D341Med (cell line): Measurements from ENCODE around the gene RGS18.
"Not testable (repeated sequence)": the region's sequence is repeated elsewhere in the genome, so short reads cannot be mapped to it uniquely, and the experiment has no call there.

Experiments used
- DNase-seq: peaks from one replicate; pipeline ENCODE4 v3.0.0; 2012; ENCODE audit warnings: low spot score

Gene RGS18, protein sequence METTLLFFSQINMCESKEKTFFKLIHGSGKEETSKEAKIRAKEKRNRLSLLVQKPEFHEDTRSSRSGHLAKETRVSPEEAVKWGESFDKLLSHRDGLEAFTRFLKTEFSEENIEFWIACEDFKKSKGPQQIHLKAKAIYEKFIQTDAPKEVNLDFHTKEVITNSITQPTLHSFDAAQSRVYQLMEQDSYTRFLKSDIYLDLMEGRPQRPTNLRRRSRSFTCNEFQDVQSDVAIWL

DNA sequence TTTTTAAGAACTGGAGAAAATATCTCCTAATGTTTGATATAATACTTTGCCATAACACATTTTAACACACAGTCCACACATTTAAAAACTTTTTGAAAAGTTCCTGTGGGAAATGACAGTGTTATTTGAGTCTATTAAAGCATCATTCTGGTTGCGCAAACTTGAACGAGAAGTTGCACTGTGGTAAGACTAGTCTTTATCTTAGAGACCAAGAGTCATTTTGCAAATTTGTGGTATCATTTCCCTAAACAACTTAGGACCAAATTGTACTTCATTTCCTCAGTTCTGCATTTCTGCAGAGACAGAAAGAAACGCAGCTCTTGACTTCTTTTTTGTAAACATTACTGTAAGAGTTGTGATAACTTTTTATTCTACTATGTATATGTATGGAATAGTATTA, at the start of gene RGS18:
RGS18 (plus strand) TSS at position 282 of the 400 bp plus-strand sequence. CDS start 176 bp downstream, outside the sequence.
- DNase-seq: no peak

DNA sequence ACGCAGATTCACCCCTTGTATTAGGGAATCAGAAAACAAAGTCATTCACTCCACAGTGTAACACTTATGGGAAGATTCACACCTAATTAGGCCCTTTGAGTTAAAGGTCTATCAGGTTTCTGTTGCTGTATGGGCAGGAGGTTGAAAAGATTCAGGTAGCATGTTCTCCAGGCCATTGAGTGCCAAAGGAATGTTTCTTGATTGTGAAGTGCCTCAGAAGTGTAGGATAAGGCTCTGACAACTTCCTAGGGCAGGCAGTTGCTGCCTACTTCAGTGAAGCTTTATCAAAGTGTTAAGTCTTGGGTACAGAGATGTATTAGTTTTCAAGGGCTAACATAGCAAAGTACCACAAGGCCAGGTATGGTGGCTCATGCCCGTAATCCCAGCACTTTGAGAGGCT, 48.7 kb upstream of the RGS18 start:
- DNase-seq: no peak

DNA sequence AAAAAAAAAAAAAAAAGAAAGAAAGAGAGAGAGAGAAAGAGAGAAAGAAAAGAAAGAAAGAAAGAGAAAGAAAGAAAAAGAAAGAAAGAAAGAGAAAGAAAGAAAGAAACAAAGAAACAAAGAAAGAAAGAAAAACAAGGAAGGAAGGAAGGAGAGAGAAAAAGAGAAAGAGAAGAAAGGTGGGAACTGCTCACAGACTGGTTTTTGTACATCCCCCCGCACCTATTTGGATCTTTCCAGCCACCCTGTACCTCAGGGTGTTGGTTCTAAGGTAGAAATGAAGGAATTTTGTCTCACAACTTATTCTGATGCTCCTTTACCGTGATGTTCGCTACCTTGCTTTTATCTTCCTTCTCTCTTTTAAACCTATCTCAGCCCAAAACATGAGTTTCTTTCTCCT, 43.3 kb upstream of the RGS18 start:
- DNase-seq: no peak

DNA sequence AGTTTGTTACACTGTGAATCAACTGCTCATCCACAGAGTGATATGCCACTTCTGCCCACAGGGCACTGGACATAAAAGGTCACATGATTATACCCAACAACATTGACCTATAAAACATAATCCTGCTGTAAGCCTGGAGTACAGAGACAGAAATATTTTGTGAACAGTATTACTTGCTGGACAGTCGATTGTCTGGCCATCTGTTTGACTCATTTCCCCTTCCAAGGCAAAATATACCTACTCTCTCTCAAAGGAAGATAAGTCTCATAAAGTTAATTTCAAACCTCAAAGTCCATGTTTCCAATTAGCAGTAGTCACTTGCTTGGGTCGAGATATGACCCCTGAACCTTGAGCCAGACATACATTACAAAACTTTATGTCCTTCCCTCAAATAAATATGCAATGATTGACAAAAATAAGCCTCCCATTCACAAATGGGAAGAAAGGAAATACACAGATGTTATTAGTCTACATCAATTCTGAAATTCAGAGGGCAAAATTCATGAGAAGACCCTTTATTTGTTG, 39.3 kb upstream of the RGS18 start:
- DNase-seq: no peak

DNA sequence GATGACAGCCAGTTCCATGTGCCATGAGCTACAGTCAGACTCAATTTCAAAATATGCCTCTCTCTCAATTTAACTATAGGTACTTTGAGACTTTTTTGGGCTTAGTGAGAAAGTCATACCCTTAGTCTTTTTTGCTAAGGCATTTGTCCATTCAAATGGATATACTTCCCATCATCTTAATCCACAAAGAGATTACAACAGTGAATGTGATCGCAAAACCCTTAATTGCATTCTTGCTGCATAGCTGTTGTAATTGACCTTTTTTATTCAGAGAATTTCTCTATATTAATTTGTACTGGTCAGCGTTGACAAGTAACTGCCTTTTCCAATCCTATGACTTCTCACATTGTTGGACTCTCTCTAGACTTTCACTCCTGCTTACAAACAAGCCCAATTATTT, 38.6 kb upstream of the RGS18 start:
- no peak for DNase-seq

DNA sequence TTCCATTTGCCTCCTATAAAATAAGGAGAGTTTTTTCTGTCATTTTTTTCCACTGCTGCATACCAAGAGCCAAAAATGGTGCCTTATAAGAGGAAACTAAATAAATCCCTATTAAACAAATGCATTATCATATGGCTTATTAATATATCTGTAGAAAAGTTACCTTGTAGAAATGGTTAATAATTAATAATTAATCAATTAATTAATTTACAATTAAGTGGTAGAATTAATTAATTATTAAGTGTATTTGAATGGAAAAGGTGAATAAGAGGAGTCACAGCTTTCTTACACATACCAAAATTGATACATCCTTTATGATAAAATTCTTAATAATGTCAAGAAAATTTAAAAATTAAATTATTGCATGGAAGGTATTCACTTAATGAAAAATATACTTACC, 35.6 kb upstream of the RGS18 start:
- DNase-seq: no peak

DNA sequence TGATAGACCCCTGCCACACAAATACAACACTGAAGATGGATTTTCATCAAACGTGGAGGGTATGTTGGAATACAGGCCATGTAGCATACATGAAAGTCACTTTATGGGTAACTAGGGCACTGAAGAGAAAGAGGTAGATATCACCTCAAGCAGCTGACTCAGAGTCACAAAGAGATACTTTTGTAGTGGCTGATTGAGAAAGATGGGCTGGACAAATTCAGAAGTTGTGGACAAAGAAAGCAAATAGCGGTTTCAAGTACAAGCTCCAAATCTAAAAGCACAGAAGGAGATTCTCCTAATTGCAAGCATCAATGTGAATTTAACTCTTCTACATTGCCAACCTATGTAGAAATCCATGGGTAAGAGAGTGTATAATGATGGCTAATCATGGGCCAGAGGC, 35.0 kb upstream of the RGS18 start:
- no peak for DNase-seq

DNA sequence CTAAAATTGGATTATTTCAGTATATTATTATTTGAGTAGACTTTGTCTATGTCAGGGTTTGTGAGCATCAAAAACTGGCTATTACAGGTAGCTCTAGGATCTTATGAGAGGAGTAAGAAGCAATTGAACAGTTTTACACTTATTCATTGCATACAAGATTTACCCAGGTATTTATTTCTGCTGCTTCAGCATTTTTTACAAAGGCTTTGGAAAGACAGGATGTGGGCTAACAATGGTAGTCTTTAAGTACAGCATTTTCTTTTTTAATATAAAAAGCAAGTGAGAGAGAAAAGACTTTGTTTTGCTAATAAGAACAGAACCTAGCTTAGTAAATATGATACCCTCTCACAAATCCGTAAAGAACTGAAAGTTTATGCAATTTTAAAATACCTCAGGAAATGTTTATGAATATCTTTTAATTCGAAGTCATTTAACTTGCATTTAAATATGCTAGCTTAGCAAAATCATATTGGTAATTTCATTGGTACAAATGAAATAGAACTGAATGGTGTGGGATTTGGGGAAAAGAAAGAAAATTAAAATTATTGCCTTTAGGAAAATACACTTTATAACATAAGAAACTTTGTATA, 32.1 kb upstream of the RGS18 start:
- DNase-seq: no peak

DNA sequence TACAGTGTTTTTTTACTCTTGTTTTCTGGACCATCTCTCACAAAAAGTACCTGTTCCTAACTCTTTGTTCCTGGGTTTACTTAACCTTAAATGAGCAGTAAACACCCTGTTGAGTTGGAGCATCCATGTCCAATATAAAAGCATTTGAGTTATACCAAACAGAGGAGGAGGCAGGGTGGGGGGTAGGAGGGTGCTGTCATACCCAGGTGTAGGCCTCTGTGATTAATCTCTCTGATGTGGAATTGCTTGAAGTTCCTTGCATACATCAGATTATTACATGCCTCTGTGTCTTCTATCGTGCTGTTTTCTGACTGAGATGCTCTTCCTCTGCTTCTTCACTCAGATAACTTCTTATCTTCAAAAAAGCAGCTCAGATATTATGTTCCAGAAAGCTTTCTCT, 28.1 kb upstream of the RGS18 start:
- DNase-seq: no peak

DNA sequence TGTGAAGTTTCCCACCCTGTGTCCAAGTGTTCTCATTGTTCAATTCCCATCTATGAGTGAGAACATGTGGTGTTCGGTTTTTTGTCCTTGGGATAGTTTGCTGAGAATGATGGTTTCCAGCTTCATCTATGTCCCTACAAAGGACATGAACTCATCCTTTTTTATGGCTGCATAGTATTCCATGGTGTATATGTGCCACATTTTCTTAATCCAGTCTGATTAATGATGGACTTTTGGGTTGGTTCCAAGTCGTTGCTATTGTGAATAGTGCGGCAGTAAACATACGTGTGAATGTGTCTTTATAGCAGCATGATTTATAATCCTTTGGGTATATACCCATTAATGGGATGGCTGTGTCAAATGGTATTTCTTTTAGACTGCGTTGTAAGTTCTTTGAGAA, 27.4 kb upstream of the RGS18 start:
- DNase-seq: not testable (repeated sequence)

DNA sequence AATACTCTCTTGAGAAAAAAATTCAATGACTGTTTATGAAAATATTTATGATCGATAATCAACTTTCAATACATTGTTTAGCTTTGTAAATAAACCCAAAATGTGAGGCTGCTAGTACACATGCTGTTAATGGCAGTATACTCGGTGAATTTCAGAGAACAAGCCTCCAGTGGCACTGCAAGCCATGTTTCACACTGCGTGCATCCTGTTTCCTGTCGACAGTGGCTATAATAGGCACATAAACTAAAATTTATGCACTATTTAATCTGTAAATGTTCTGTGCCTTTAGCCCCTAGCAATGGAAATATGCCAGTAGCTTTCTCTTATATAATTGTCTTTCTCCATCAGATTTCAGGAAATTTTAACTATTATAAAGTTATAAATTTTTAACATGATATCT, 26.3 kb upstream of the RGS18 start:
- DNase-seq: no peak

DNA sequence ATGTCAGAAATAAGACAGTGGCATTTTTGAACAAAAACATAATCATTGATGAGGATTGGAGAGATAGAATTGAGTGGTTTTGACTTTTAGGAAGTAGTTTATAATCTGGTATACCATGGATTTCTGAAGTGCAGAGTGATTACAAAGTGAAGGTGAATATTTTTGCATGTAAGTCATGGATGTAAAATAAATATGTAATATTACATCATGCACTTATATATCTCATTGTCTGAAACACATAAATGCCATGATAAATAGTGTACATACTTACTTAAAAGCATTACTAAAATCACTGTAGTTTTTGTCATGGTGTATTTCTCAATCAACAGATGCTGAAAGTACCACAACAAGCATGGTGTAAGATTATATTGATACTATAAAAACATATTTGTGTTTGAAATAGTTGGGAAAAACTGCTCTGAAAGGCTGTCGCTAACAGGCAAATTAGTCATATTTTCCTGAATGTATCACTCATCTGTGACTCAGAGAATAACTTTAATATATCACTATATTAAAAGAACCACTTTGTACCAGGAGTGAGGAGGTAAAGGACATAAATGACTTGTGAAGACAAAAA, 24.8 kb upstream of the RGS18 start:
- no peak for DNase-seq

DNA sequence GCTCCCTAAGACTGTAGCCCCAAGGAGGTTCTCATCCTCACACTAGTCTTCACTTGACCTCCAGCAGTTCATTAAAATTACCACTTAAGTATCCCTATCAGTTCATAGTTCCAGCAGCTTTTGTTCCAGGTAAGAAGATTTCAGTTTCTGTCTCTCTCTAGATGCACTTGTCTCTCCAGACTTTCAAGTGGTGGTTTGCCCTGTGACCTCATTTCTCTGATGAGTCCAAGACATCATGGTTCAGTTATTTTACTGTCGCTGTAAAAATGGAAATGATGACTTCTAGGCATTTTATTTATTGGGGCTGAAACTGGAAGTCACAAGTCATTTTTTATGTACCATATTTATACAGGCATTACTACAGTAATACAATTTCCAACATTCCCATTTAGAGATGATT, 17.9 kb upstream of the RGS18 start:
- no peak for DNase-seq

DNA sequence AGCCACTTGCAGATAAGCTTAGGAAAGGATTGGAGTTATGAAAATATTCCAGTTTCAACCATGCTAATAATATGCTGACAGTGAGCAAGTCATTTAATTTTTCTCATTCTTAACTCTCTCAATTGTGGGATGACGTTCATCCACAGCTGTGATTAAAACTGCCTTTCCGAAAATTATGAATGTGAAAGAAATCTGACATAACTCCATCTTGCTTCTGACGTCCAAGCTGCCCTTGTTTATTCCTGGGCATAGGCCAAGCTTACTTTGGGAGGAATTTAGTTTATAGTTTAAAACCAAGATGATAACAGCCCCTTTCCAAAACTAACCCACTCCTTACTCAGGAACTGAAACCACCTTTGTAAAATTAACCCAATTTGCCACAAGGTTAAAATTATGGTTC, 11.0 kb upstream of the RGS18 start:
- DNase-seq: no peak

DNA sequence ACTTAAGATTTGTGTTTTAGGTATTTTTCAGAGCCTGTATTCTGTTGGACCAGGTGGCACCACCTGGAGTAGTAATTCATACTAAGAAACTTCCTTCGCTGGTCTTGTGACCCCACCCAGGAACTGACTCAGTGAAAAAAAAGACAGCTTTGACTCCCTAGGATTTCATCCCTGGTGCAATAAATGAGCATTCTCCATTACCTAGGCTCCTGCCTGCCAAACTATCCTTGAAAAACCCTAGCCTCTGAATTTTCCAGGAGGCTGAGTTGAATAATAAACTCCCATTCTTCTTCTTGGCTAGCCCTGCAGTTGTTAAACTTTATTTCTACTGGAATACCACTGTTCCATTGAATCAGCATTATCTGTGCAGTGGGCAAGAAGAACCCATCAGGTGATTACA, 10.6 kb upstream of the RGS18 start:
- DNase-seq: no peak

DNA sequence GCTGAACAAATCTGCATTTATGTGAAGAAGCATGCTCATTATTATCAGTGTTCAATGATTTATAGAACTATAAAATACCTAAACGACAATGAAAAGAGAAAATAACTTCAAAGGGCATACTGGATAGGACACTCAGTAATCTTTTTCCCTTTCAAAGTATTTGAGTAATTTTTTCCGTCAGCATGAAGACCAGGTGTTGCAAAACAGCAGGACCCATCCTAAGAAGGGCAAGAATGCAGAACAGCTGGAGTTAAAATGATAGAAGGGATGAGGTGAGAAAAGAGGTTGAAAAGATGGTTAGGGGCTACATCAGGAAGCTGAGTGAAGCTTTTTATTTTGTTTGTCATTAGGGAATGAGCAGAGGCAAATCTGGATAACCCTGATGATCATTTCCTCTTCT, 7.1 kb upstream of the RGS18 start:
- DNase-seq: no peak

DNA sequence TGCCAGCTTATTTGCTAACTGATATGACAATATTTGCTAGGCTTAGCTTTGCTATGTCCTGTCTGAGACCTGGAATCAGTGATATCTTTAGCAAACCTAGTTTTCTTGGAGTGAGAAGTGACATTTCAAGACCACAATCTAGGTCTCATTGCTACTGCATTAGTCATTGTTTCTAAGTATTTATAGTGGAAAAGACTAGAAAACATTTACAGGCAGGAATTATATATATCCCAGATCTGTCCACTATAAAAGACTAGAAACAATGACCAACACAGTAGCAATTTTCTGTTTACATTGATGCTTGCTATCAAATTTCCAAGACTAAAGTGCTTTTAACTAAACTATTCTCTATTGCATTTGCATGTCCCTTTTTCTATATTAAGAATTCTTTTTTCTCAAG, 5.0 kb upstream of the RGS18 start:
- no peak for DNase-seq

DNA sequence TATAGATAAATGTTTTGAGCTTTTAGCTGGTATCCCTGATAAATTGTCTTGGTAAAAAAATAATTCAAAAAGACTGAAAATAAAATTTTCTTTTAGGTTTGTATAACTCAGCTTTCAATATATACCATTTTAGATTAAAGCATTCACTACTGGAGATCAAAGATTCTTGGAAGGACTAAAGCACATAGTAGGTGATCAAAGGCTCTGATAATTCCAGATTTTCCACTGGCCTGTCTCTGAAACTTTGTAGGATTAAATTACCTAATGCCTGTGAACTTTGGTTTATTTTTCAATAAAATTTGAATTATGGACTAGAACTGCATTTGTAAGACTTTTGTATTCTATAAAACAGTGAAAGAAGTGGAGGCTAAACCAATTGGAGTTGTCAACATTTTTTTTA, 1.2 kb upstream of the RGS18 start:
- no peak for DNase-seq

DNA sequence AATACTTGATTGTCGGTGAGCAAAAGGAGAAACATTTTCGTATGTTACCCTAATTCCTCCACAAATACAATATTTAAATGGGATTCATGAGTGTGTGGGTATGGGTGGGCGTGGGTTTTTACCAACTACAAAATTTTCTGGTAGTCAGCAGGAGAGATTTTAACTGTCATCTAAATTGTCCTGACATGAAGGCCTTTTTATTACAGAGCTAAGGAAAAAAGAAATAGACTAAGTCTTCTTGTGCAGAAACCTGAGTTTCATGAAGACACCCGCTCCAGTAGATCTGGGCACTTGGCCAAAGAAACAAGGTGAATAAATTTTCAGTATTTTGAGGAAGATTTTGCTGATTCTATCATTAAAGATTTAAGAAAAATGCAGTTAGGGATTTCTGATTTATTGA, 752 bp downstream of the RGS18 start:
- DNase-seq: no peak

DNA sequence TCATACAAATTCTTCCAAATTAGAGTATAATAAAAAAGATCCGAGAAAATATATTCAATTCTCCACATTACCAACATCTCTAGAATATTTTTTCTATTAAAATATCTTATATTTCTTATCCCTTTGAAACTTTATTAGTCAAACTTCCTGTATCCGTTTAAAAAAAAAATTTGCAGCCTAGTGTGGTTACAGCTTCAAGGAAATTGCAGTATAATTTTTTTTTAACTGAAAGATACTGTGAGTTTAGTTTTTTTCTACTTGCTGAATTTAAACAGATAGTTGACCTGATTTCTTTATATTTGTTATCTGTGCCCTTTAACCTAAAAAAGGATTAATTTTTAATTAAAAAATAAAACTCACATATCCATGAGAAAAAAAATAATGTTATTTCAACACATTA, 1.5 kb downstream of the RGS18 start:
- no peak for DNase-seq

DNA sequence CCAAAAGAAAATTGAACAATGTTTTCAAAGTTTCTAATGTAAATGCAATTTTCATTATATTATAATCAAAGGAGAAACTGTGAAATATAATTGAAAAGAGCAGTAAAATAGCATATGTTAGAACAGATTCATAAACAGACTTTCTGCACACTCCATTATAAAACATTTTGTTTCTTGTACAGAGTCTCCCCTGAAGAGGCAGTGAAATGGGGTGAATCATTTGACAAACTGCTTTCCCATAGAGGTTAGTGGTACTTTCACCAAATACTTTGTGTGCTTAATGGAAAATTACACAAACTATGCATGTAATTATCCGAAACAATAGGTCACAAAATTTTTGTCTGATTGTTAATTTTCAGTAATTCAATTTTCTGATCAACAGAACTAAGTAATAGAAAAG, 1.9 kb downstream of the RGS18 start:
- no peak for DNase-seq

DNA sequence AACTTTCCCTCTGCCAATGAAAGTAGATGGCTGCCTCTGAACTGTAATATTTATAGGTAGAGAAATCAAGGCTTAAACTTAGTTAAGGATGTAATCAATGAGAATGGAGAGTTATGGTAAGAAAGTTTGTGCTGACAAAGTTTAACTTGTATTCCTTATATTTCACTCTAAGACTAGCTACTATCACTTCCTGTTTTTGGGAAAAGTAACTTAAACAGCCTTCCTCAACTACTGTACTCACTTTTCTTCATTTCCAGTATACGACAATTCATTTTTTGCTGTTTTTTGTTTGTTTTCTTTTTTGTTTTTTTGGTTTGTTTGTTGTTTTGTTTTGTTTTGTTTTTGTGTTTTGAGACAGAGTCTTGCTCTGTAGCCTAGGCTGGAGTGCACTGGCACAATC, 3.7 kb downstream of the RGS18 start:
- no peak for DNase-seq

DNA sequence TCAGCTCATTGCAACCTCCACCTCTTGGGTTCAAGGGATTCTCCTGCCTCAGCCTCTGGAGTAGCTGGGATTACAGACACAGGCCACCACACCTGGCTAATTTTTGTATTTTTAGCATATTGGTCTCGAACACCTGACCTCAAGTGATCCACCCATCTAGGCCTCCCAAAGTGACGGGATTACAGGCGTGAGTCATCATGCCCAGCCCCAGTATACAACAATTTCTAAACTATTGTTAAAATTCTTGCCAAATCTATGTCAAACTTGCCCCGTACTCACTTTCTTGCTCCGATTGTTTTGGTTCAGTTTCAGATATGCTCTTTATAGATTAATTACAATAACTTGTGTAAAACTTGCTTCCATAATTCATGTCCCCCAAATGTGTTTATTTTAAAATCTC, 4.1 kb downstream of the RGS18 start:
- DNase-seq: no peak

DNA sequence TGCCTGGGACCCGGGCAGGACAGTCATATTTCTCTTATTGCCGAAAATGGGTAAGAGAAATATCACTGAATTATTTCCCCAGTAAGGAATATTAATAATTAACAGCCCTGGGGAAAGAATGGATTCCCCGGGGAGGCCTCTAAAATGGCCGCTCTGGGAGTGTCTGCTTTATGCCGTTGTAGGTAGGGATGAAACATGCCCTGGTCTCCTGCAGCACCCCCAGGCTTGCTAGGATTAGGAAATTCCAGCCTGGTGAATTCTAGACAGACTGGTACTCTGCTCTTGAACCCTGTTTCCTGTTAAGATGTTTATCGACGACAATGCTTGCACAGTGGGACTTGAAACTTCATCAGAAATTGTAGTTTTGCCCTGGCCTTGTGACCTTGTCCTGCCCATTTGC, 6.7 kb downstream of the RGS18 start:
- not testable (repeated sequence) for DNase-seq
